ENCODE measurements around the gene IL23R. TPM values are rescaled to one million over a fixed set of nuclear protein-coding genes. Genes with fewer than 3 reads are reported as not detected.

The IL23R gene
- total and polyA plus RNA-seq, 2 of the 13 experiments (the other 11 are each of a cell fraction or from before 2014, with no cell fraction given) = not detected

DNA sequence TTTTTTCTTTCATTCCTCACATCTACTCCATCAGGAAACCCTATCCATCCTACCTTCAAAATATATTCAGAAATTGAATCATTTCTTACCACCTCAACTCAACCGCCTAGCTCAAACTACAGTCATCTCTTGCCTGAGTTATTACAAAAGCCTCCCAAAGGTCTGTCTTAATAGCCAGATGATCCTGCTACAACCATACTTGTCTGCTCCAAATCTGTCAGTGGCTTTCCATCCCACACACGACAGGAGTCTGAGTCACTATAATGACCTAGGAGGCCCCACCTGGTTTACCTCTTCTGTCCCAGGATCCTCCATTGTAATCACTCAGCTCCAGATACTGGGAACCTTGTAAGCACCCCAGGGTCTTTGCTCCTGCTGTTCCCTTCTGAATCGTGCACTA, 104.3 kb downstream of the IL23R start (continued):
- TF ChIP-seq, protein P1, sequence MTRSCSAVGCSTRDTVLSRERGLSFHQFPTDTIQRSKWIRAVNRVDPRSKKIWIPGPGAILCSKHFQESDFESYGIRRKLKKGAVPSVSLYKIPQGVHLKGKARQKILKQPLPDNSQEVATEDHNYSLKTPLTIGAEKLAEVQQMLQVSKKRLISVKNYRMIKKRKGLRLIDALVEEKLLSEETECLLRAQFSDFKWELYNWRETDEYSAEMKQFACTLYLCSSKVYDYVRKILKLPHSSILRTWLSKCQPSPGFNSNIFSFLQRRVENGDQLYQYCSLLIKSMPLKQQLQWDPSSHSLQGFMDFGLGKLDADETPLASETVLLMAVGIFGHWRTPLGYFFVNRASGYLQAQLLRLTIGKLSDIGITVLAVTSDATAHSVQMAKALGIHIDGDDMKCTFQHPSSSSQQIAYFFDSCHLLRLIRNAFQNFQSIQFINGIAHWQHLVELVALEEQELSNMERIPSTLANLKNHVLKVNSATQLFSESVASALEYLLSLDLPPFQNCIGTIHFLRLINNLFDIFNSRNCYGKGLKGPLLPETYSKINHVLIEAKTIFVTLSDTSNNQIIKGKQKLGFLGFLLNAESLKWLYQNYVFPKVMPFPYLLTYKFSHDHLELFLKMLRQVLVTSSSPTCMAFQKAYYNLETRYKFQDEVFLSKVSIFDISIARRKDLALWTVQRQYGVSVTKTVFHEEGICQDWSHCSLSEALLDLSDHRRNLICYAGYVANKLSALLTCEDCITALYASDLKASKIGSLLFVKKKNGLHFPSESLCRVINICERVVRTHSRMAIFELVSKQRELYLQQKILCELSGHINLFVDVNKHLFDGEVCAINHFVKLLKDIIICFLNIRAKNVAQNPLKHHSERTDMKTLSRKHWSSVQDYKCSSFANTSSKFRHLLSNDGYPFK (CRISPR knock-in tag; IDR thresholded peaks at IDR 0.05; ENCODE audit: borderline replicate concordance) = no peak

GRCh38 chr1:67273591-67273990, 107.3 kb downstream of the IL23R start:
- ATAC-seq (no peak), FAIRE-seq (no peak), DNase-seq (ENCODE audit: low spot score) (no peak)
- no peak for TF ChIP-seq ZNF816 (CRISPR knock-in tag; IDR thresholded peaks at IDR 0.05; ENCODE audit: borderline replicate concordance)
- TF ChIP-seq, protein P2, sequence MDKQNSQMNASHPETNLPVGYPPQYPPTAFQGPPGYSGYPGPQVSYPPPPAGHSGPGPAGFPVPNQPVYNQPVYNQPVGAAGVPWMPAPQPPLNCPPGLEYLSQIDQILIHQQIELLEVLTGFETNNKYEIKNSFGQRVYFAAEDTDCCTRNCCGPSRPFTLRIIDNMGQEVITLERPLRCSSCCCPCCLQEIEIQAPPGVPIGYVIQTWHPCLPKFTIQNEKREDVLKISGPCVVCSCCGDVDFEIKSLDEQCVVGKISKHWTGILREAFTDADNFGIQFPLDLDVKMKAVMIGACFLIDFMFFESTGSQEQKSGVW (CRISPR knock-in tag; IDR thresholded peaks at IDR 0.05; ENCODE audit: borderline replicate concordance) = no peak
- TF ChIP-seq TRIM24 (CRISPR knock-in tag; IDR thresholded peaks at IDR 0.05) = no peak
- Histone ChIP-seq H3K4me1 (ENCODE audit: insufficient read depth, low read length) (no peaks in the 10 kb centered on the region), H3K79me2 (ENCODE audit: insufficient read depth, low read length) (no peaks in the 10 kb centered on the region), H3K27me3 (ENCODE audit: control insufficient read depth in 1 of 2, insufficient read depth in 2 of 2, low read length in 2 of 2) (no peaks in the 10 kb centered on the region), H3K4me2 (ENCODE audit: low read depth, low read length) (no peak overlapping the region), H3K9me3 (ENCODE audit: low read length) (no peaks in the 10 kb centered on the region), H3K36me3 (replicated peaks in 1 of 2; ENCODE audit: control insufficient read depth in 1 of 2, insufficient read depth in 2 of 2, low read length in 2 of 2) (no peaks in the 10 kb centered on the region), H3K4me3 (replicated peaks in 1 of 3; ENCODE audit: insufficient read depth in 1 of 3, low read depth in 2 of 3, low read length in 3 of 3) (no peak overlapping the region), H4K20me1 (ENCODE audit: insufficient read depth, low read length) (no peaks in the 10 kb centered on the region), H3K27ac (ENCODE audit: extremely low read length, insufficient read depth, low read length) (no peak overlapping the region), H2AFZ (ENCODE audit: low read length) (no peak overlapping the region), H3K9ac (ENCODE audit: insufficient read depth, low read depth, low read length) (no peak overlapping the region)
- CTCF ChIA-PET (ENCODE audit: low intra/inter-chr PET ratio, low total read pairs) = no interaction called here
- intact Hi-C loops (cut with micrococcal nuclease; ENCODE audit: unreplicated experiment) (no loop called here), in situ Hi-C loops (cut with HindIII; ENCODE audit: extremely low pct_ligation_motif_present, low pct_unique_long_range_greater_than_20kb) (no loop called here)
- no TSS peak for BruUV-seq (replicated peaks)
- POLR2A ChIA-PET = no interaction called here
- 5% methylated on average over 4 of the region's 4 CpGs for WGBS (ENCODE audit: low lambda C conversion rate)
